HuH-7.5 (cell line): ENCODE measurements around the gene OR7D4.
"Not testable (repeated sequence)": the region's sequence is repeated elsewhere in the genome, so short reads cannot be mapped to it uniquely, and the experiment has no call there.

Source experiments
- DNase-seq: peaks from one replicate; pipeline ENCODE4 v3.0.0; 2011; ENCODE audit warnings: low spot score

OR7D4 gene

GRCh38 chr19:9219489-9219888 lies at the start of gene OR7D4:
OR7D4 (minus strand) TSS chr19:9219589; CDS start chr19:9214837, 4,752 bp downstream.
- no peak for DNase-seq

GRCh38 chr19:9251236-9251635 lies 31.8 kb upstream of the OR7D4 start:
- DNase-seq = no peak

- no peak for DNase-seq
Measured at GRCh38 chr19:9250630-9251029, 31.2 kb upstream of the OR7D4 start, which contains the start of gene OR7E24. OR7E24 (plus strand) TSS chr19:9250930; CDS start chr19:9251044, 114 bp downstream.

- DNase-seq = no peak
Measured at GRCh38 chr19:9205501-9206113, 13.8 kb downstream of the OR7D4 start.

GRCh38 chr19:9198044-9198443 lies 21.3 kb downstream of the OR7D4 start:
- DNase-seq = not testable (repeated sequence)

- no peak for DNase-seq
Measured at GRCh38 chr19:9189535-9189934, 29.9 kb downstream of the OR7D4 start.

GRCh38 chr19:9187191-9187590 lies 32.2 kb downstream of the OR7D4 start:
- DNase-seq = no peak

- DNase-seq = no peak
Measured at GRCh38 chr19:9183000-9183399, 36.4 kb downstream of the OR7D4 start.

GRCh38 chr19:9178901-9179300 lies 40.5 kb downstream of the OR7D4 start, which contains the start of gene OR7D2:
OR7D2 (plus strand) TSS chr19:9178979; CDS start chr19:9185782, 6,803 bp downstream.
- no peak for DNase-seq

- no peak for DNase-seq
Measured at GRCh38 chr19:9175326-9175725, 44.1 kb downstream of the OR7D4 start.

GRCh38 chr19:9171393-9171991 lies 47.9 kb downstream of the OR7D4 start:
- no peak for DNase-seq

GRCh38 chr19:9166846-9167245 lies 52.5 kb downstream of the OR7D4 start:
- DNase-seq = no peak

- DNase-seq = no peak
Measured at GRCh38 chr19:9165261-9165660, 54.1 kb downstream of the OR7D4 start.

- no peak for DNase-seq
Measured at GRCh38 chr19:9161427-9161826, 58.0 kb downstream of the OR7D4 start.
